GM23338 (cell line): ENCODE results near the gene CDC42BPB. TPM values are rescaled to one million over a fixed set of nuclear protein-coding genes. Genes with fewer than 3 reads are reported as not detected.

Experiments
- ATAC-seq: fragments of 200-7000 bp; cut with Tn5 transposase; 3 replicates; pipeline ENCODE4 v1.9.1; 2020
- DNase-seq: peaks from one replicate; pipeline ENCODE4 v3.0.0-alpha.2; 2015; ENCODE audit warnings: low spot score
- H2AFZ ChIP-seq: fragments of 200-600 bp; sonication (generic); 2 replicates; pipeline ENCODE4 v1.8.0; 2016; ENCODE audit warnings: antibody characterized with exemption, mild to moderate bottlenecking, moderate library complexity
- H3F3A ChIP-seq: fragments of 200-600 bp; sonication (generic); replicated peaks from 2 replicates; pipeline ENCODE4 v1.8.0; 2017; ENCODE audit warnings: antibody characterized with exemption, mixed run types, low read depth
- H3K27ac ChIP-seq: fragments of 200-600 bp; sonication (generic); 2 replicates; pipeline ENCODE4 v1.6.1; 2016; ENCODE audit warnings: low read depth
- H3K27me3 ChIP-seq: fragments of 200-600 bp; sonication (generic); 2 replicates; pipeline ENCODE4 v1.8.0; 2016; ENCODE audit warnings: mild to moderate bottlenecking, mixed run types, moderate library complexity; ENCODE audit not compliant: insufficient read depth
- H3K36me3 ChIP-seq: fragments of 200-600 bp; sonication (generic); 2 replicates; pipeline ENCODE4 v1.8.0; 2016; ENCODE audit warnings: mild to moderate bottlenecking; ENCODE audit not compliant: insufficient read depth
- H3K4me1 ChIP-seq: fragments of 200-600 bp; sonication (generic); 2 replicates; pipeline ENCODE4 v1.8.0; 2016; ENCODE audit warnings: mild to moderate bottlenecking, moderate library complexity; ENCODE audit not compliant: insufficient read depth
- H3K4me2 ChIP-seq: fragments of 200-600 bp; sonication (generic); 2 replicates; pipeline ENCODE4 v1.7.1; 2017; ENCODE audit warnings: mixed run types
- H3K4me3 ChIP-seq: fragments of 200-600 bp; sonication (generic); 2 replicates; pipeline ENCODE4 v1.6.1; 2016; ENCODE audit warnings: mixed run types
- H3K79me2 ChIP-seq: fragments of 200-600 bp; sonication (generic); replicated peaks from 2 replicates; pipeline ENCODE4 v1.8.0; 2017; ENCODE audit warnings: mild to moderate bottlenecking; ENCODE audit not compliant: insufficient read depth
- H3K9me2 ChIP-seq: fragments of 200-600 bp; sonication (generic); 2 replicates; pipeline ENCODE4 v1.8.0; 2017; ENCODE audit not compliant: insufficient read depth
- H4K20me1 ChIP-seq: fragments of 200-600 bp; sonication (generic); replicated peaks from 2 replicates; pipeline ENCODE4 v1.8.0; 2017; ENCODE audit warnings: mild to moderate bottlenecking; ENCODE audit not compliant: insufficient read depth
- H3K27ac Mint-ChIP-seq: 2 replicates; pipeline ENCODE4 v1.8.0; 2020; ENCODE audit warnings: inconsistent platforms, mild to moderate bottlenecking, moderate library complexity, mixed read lengths
- H3K27me3 Mint-ChIP-seq: 3 replicates; pipeline ENCODE4 v1.8.0; 2022; ENCODE audit warnings: low read depth, mild to moderate bottlenecking, moderate library complexity, mixed read lengths, inconsistent platforms; ENCODE audit not compliant: insufficient read depth, poor library complexity
- H3K36me3 Mint-ChIP-seq: 3 replicates; pipeline ENCODE4 v1.8.0; 2021; ENCODE audit warnings: low read depth, mild to moderate bottlenecking, inconsistent platforms, moderate library complexity, mixed read lengths
- H3K4me1 Mint-ChIP-seq: 3 replicates; pipeline ENCODE4 v1.8.0; 2020; ENCODE audit warnings: mild to moderate bottlenecking, inconsistent platforms, mixed read lengths
- H3K4me3 Mint-ChIP-seq: 3 replicates; pipeline ENCODE4 v1.8.0; 2021; ENCODE audit warnings: moderate library complexity, mild to moderate bottlenecking, inconsistent platforms, mixed read lengths
- H3K9me3 Mint-ChIP-seq: 3 replicates; pipeline ENCODE4 v1.8.0; 2020; ENCODE audit warnings: moderate library complexity, mild to moderate bottlenecking, inconsistent platforms, mixed read lengths
- CREB1 ChIP-seq: fragments of 250-450 bp; sonication (Bioruptor Pico); IDR thresholded peaks from 2 replicates; pipeline ENCODE4 v1.5.0; 2020; ENCODE audit warnings: low read depth, mild to moderate bottlenecking, moderate library complexity
- ZNF331 ChIP-seq: fragments of 250-450 bp; sonication (Bioruptor Pico); IDR thresholded peaks from 2 replicates; pipeline ENCODE4 v1.5.0; 2020; ENCODE audit warnings: low read depth, mild to moderate bottlenecking, moderate library complexity
- ZNF462 ChIP-seq: fragments of 250-450 bp; sonication (Bioruptor Pico); IDR thresholded peaks from 2 replicates; pipeline ENCODE4 v1.5.0; 2020; ENCODE audit warnings: mild to moderate bottlenecking, moderate library complexity
- polyA plus RNA-seq: library from polyadenylated mRNA; unstranded; fragments of >200 nt; fragmentation: Nextera tagmentation; extraction: Ambion mirVana; gene quantifications from 2 replicates; pipeline ENCODE4 v1.2.1, GENCODE V29; 2016
- total RNA-seq: library from RNA; depleted of rRNA; stranded (reverse); fragments of >200 nt; shearing (Covaris generic); gene quantifications from 2 replicates; pipeline ENCODE4 v1.2.3, GENCODE V29; 2014

CDC42BPB gene
- total and polyA plus RNA-seq, 2 experiments from 2014 or later: 12.3 to 127 TPM

GRCh38 chr14:102948698-102949061, 108.7 kb downstream of the CDC42BPB start (continued):
- TF ChIP-seq ZNF462 (CRISPR knock-in tag): no peak

- H3F3A ChIP-seq: no peaks in the 10 kb centered on the region
- H3K4me2 ChIP-seq: no peak overlapping the region
- TF ChIP-seq ZNF331 (CRISPR knock-in tag) (no peak), CREB1 (CRISPR knock-in tag) (no peak)
- H4K20me1 ChIP-seq: no peaks in the 10 kb centered on the region; the same call in 1 of the 2 replicates
- H3K36me3 Mint-ChIP-seq: peaks cover 72% of the 10 kb centered on the region
- H3K79me2 ChIP-seq: no peaks in the 10 kb centered on the region
- H3K9me2 ChIP-seq: no peaks in the 10 kb centered on the region
- no peak overlapping the region for H3K4me3 Mint-ChIP-seq
- H3K9me3 Mint-ChIP-seq: no peaks in the 10 kb centered on the region
- H3K27ac Mint-ChIP-seq: no peak overlapping the region
- peaks cover 2% of the 10 kb centered on the region for H3K27me3 Mint-ChIP-seq
- no peak overlapping the region for H2AFZ ChIP-seq
- H3K27me3 ChIP-seq: no peaks in the 10 kb centered on the region
- H3K36me3 ChIP-seq: peaks cover 19% of the 10 kb centered on the region
- no peaks in the 10 kb centered on the region for H3K4me1 Mint-ChIP-seq
- ATAC-seq (no peak), DNase-seq (no peak)
- no peak overlapping the region; the same call in 1 of the 2 replicates for H3K27ac ChIP-seq
- no peak overlapping the region for H3K4me3 ChIP-seq
- no peaks in the 10 kb centered on the region for H3K4me1 ChIP-seq
These were observed 109.8 kb downstream of the CDC42BPB start for GRCh38 chr14:102947321-102948103.
